Erythroblast (primary cell): ENCODE results near the gene ABCF2.

Experiments used
- GATA1 ChIP-seq: IDR thresholded peaks from 2 replicates; pipeline ENCODE4 v1.6.1; 2011; ENCODE audit warnings: low read depth, mild to moderate bottlenecking, control low read depth, low read length, moderate library complexity
- POLR2A ChIP-seq: IDR thresholded peaks from 2 replicates; pipeline ENCODE4 v1.6.1; 2011; ENCODE audit warnings: mild to moderate bottlenecking, low read length

GRCh38 chr7:151207315-151207714 is 19.7 kb downstream of the ABCF2 start:
- TF ChIP-seq POLR2A = no peak
- no peak for TF ChIP-seq GATA1
